ENCODE results near the gene GNAI1.

GRCh38 chr7:80105701-80106408 lies 28.8 kb upstream of the GNAI1 start:
- TF ChIP-seq, protein P1, sequence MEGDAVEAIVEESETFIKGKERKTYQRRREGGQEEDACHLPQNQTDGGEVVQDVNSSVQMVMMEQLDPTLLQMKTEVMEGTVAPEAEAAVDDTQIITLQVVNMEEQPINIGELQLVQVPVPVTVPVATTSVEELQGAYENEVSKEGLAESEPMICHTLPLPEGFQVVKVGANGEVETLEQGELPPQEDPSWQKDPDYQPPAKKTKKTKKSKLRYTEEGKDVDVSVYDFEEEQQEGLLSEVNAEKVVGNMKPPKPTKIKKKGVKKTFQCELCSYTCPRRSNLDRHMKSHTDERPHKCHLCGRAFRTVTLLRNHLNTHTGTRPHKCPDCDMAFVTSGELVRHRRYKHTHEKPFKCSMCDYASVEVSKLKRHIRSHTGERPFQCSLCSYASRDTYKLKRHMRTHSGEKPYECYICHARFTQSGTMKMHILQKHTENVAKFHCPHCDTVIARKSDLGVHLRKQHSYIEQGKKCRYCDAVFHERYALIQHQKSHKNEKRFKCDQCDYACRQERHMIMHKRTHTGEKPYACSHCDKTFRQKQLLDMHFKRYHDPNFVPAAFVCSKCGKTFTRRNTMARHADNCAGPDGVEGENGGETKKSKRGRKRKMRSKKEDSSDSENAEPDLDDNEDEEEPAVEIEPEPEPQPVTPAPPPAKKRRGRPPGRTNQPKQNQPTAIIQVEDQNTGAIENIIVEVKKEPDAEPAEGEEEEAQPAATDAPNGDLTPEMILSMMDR (IDR thresholded peaks at IDR 0.05) = no peak
- no peak for TF ChIP-seq POLR2A (IDR thresholded peaks at IDR 0.05)

All from uterus (tissue), 2 donors.